Lower leg skin (tissue), 3 donors: ENCODE measurements around the gene FEZ2.

Source experiments
- CTCF ChIP-seq, 3 donors: fragments of 450-650 bp; IDR thresholded peaks; one replicate each; pipeline ENCODE4 v1.5.1; 2016; ENCODE audit warnings: antibody characterized with exemption in 3 of 3, mild to moderate bottlenecking in 3 of 3, moderate library complexity in 2 of 3
- POLR2A ChIP-seq, 2 donors: fragments of 450-650 bp; IDR thresholded peaks; one replicate each; pipeline ENCODE4 v1.6.1; 2016 to 2017; ENCODE audit warnings: antibody characterized with exemption in 2 of 2, mild to moderate bottlenecking in 1 of 2, moderate library complexity in 1 of 2

- TF ChIP-seq CTCF (IDR thresholded peaks at IDR 0.05) = no peak
- TF ChIP-seq POLR2A (IDR thresholded peaks at IDR 0.05) = no peak
Observed at GRCh38 chr2:36574560-36574959, 23.4 kb downstream of the FEZ2 start.
